K562 (cell line): Measurements from ENCODE around the gene NEUROD2. TPM values are rescaled to one million over a fixed set of nuclear protein-coding genes. Genes with fewer than 3 reads are reported as not detected.
A peak's percentile ranks its signal among the peaks of the same experiment; 100 is the strongest.

Source experiments
- E2F4 ChIP-seq: sonication (generic); formaldehyde crosslinking; IDR thresholded peaks from 2 replicates; pipeline ENCODE4 v1.8.0; 2022; ENCODE audit warnings: mild to moderate bottlenecking, low read depth, missing genetic modification reagents
- GATAD2B ChIP-seq: fragments of 450-650 bp; IDR thresholded peaks from 2 replicates; pipeline ENCODE4 v1.6.1; 2017; ENCODE audit warnings: mild to moderate bottlenecking, borderline replicate concordance
- KLF6 ChIP-seq: fragments of 250-450 bp; sonication (Bioruptor Pico); IDR thresholded peaks from 2 replicates; pipeline ENCODE4 v1.4.0; 2020; ENCODE audit warnings: mild to moderate bottlenecking, moderate library complexity, borderline replicate concordance
- MIER1 ChIP-seq: fragments of 450-650 bp; IDR thresholded peaks from 2 replicates; pipeline ENCODE4 v1.6.1; 2016; ENCODE audit warnings: antibody characterized with exemption, mild to moderate bottlenecking, low read depth
- NCOA1 ChIP-seq: fragments of 450-650 bp; IDR thresholded peaks from 2 replicates; pipeline ENCODE4 v1.6.1; 2016; ENCODE audit warnings: low read depth
- RBM34 ChIP-seq: fragments of 200-400 bp; formaldehyde crosslinking; IDR thresholded peaks from 2 replicates; pipeline ENCODE4 v1.6.1; 2018; ENCODE audit warnings: low read length, borderline replicate concordance; ENCODE audit not compliant: insufficient read depth
- REST ChIP-seq, 2 experiments: fragments of 450-650 bp; formaldehyde crosslinking in 1 of 2; IDR thresholded peaks; 2 replicates each; pipeline versions ENCODE4 v1.4.0 to v1.6.1; 2014 to 2020; ENCODE audit warnings: mild to moderate bottlenecking in 2 of 2, borderline replicate concordance in 1 of 2, low read depth in 1 of 2
- TFAP4 ChIP-seq: sonication (generic); formaldehyde crosslinking; IDR thresholded peaks from 2 replicates; pipeline ENCODE4 v1.8.0; 2022; ENCODE audit warnings: missing genetic modification reagents, mild to moderate bottlenecking, moderate library complexity, borderline replicate concordance
- TFE3 ChIP-seq: fragments of 450-650 bp; formaldehyde crosslinking; IDR thresholded peaks from 2 replicates; pipeline ENCODE4 v1.4.0; 2020; ENCODE audit warnings: mild to moderate bottlenecking, mixed read lengths
- ZNF197 ChIP-seq: fragments of 200-800 bp; sonication (Bioruptor generic); IDR thresholded peaks from 2 replicates; pipeline ENCODE4 v1.6.1; 2016; ENCODE audit warnings: low read depth, missing genetic modification characterization, missing compliant biosample characterization
- ZNF263 ChIP-seq: sonication (generic); formaldehyde crosslinking; IDR thresholded peaks from 2 replicates; pipeline ENCODE4 v1.8.0; 2022; ENCODE audit warnings: mild to moderate bottlenecking, missing genetic modification reagents, borderline replicate concordance
- ZNF347 ChIP-seq: fragments of 450-650 bp; formaldehyde crosslinking; IDR thresholded peaks from 2 replicates; pipeline ENCODE4 v1.4.0; 2020; ENCODE audit warnings: low read depth, mild to moderate bottlenecking, moderate library complexity
- ZSCAN29 ChIP-seq: fragments of 450-650 bp; IDR thresholded peaks from 2 replicates; pipeline ENCODE4 v1.6.1; 2017
- polyA plus RNA-seq, 8 experiments: library from polyadenylated mRNA; depleted of rRNA in 4 of 8; stranded (reverse) in 5 of 8; unstranded in 3 of 8; fragments of >200 nt; fragmentation: Nextera tagmentation in 2 of 8; fragmentation: Illumina TruSeq in 1 of 8; extraction: Ambion mirVana in 2 of 8; extraction: Trizol in 1 of 8; gene quantifications; 2 replicates each; pipeline versions ENCODE4 v1.2.1 to v1.2.3, GENCODE V29; 2011 to 2014; ENCODE audit warnings: inconsistent platforms in 1 of 8, missing spikeins in 1 of 8
- total RNA-seq, 7 experiments: library from RNA; depleted of rRNA in 6 of 7; stranded (reverse); fragments of >200 nt in 6 of 7; fragmentation: Illumina TruSeq in 2 of 7; extraction: Trizol in 2 of 7; gene quantifications; 2 replicates each; pipeline versions ENCODE4 v1.2.1 to v1.2.3, GENCODE V29; 2011 to 2021; ENCODE audit warnings: low replicate concordance in 1 of 7

Gene NEUROD2
- total and polyA plus RNA-seq, 9 of the 15 experiments (the other 6 are each of a cell fraction or from before 2014, with no cell fraction given), result not detected

- TF ChIP-seq RBM34, result no peak
- peak; percentile 55; the same call in 1 of the 2 replicates for TF ChIP-seq NCOA1
- TF ChIP-seq KLF6, result no peak
- TF ChIP-seq REST (IDR thresholded peaks at IDR 0.05; ENCODE audit: borderline replicate concordance), result peak; percentile 98
- peak; percentile 93 for TF ChIP-seq REST (CRISPR knock-in tag; IDR thresholded peaks at IDR 0.05; ENCODE audit: low read depth)
- no peak for TF ChIP-seq ZNF347
- TF ChIP-seq TFE3 (CRISPR knock-in tag), result no peak
- TF ChIP-seq E2F4 (CRISPR knock-in tag), result no peak
- TF ChIP-seq ZSCAN29, result no peak
- TF ChIP-seq TFAP4, result peak; percentile 21; the same call in 1 of the 2 replicates
- TF ChIP-seq MIER1, result peak; percentile 97
- 0 out of 2 replicates have a peak, but pooled peaks have one; percentile 47 for TF ChIP-seq ZNF197
- TF ChIP-seq GATAD2B, result no peak
- peak; percentile 68; the same call in 1 of the 2 replicates for TF ChIP-seq ZNF263 (CRISPR knock-in tag)
Observed at GRCh38 chr17:39591958-39592954, 15.5 kb downstream of the NEUROD2 start (continued).
